Loucy (cell line): Measurements from ENCODE around the gene AZGP1.

ENCODE experiments used
- H2AFZ ChIP-seq: fragments of 200-600 bp; sonication (generic); 2 replicates; pipeline ENCODE4 v1.6.0; 2016; ENCODE audit warnings: antibody characterized with exemption, mild to moderate bottlenecking, low read length, moderate library complexity
- H3F3A ChIP-seq: fragments of 200-600 bp; 2 replicates; pipeline ENCODE4 v1.6.0; 2016; ENCODE audit warnings: antibody characterized with exemption, low read depth, mild to moderate bottlenecking
- H3K27me3 ChIP-seq: fragments of 200-600 bp; sonication (generic); 2 replicates; pipeline ENCODE4 v1.6.1; 2014; ENCODE audit warnings: low read length, mild to moderate bottlenecking; ENCODE audit not compliant: insufficient read depth, poor library complexity, severe bottlenecking
- H3K36me3 ChIP-seq: fragments of 200-600 bp; sonication (generic); 2 replicates; pipeline ENCODE4 v1.6.1; 2016; ENCODE audit warnings: low read length; ENCODE audit not compliant: insufficient read depth
- H3K4me1 ChIP-seq: fragments of 200-600 bp; sonication (generic); 2 replicates; pipeline ENCODE4 v1.5.1; 2014; ENCODE audit warnings: low read length, mild to moderate bottlenecking; ENCODE audit not compliant: insufficient read depth, poor library complexity, severe bottlenecking
- H3K4me2 ChIP-seq: fragments of 200-600 bp; sonication (generic); 2 replicates; pipeline ENCODE4 v1.6.0; 2014; ENCODE audit warnings: antibody characterized with exemption, low read length, low read depth, mild to moderate bottlenecking; ENCODE audit not compliant: poor library complexity, severe bottlenecking
- H3K4me3 ChIP-seq: fragments of 200-600 bp; sonication (generic); 2 replicates; pipeline ENCODE4 v1.5.1; 2014; ENCODE audit warnings: low read length, mild to moderate bottlenecking, mixed read lengths; ENCODE audit not compliant: poor library complexity, severe bottlenecking
- H3K79me2 ChIP-seq: fragments of 200-600 bp; sonication (generic); 2 replicates; pipeline ENCODE4 v1.6.1; 2014; ENCODE audit warnings: low read length; ENCODE audit not compliant: insufficient read depth
- H3K9ac ChIP-seq: fragments of 200-600 bp; sonication (generic); 2 replicates; pipeline ENCODE4 v1.6.0; 2014; ENCODE audit warnings: mild to moderate bottlenecking, low read depth, low read length, moderate library complexity; ENCODE audit not compliant: poor library complexity, severe bottlenecking
- H3K9me2 ChIP-seq: fragments of 200-600 bp; sonication (generic); replicated peaks from 2 replicates; pipeline ENCODE4 v1.6.1; 2016; ENCODE audit warnings: low read depth, low read length, mixed read lengths
- H3K9me3 ChIP-seq: fragments of 200-600 bp; sonication (generic); 2 replicates; pipeline ENCODE4 v1.6.1; 2014; ENCODE audit warnings: mild to moderate bottlenecking, antibody characterized with exemption, low read length, low read depth; ENCODE audit not compliant: insufficient read depth
- H4K20me1 ChIP-seq: fragments of 200-600 bp; sonication (generic); 2 replicates; pipeline ENCODE4 v1.6.0; 2014; ENCODE audit warnings: antibody characterized with exemption, low read length, mild to moderate bottlenecking; ENCODE audit not compliant: insufficient read depth, poor library complexity, severe bottlenecking
- EZH2phosphoT487 ChIP-seq: fragments of 200-600 bp; IDR thresholded peaks from 2 replicates; pipeline ENCODE4 v1.6.1; 2018; ENCODE audit warnings: antibody characterized with exemption, mild to moderate bottlenecking, moderate library complexity, borderline replicate concordance
- TF ChIP-seq, protein P1 (sequence below): fragments of 200-600 bp; sonication (generic); conservative IDR thresholded peaks from 2 replicates; pipeline ENCODE4 v1.5.1; 2014; ENCODE audit warnings: mild to moderate bottlenecking, antibody characterized with exemption, low read length

Gene AZGP1

DNA sequence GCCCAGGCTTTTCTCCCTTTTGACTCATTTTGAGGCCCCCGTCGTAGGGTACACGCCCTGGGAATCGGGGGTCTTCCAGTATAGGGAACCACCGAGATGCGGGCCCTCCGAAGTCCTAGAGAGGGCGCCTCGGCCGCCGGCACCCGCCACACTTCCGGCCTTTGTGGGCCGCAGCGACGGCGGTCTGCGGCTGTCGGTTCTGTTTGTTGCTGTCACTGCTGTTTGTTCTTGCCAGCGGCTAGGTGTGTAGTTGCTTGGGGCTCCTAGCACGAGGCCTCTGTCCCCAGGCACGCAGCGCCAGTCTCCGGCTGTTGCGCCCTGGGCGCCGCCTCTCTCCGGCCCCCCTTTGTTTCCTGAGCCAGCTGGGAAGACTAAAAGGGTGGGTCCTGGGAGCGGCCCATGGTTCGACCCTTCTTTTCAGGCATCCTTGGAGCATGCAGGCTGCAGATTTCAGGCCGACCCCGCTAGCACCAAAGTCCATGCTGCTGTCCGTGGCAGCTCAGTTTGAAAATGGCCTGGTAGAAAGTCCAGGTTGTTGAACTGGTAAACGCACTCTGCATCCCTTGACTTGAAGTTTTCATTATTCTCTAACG lies 21.8 kb upstream of the AZGP1 start:
- H3K9ac ChIP-seq, result peak overlapping the region; percentile 91
- peak overlapping the region; percentile 95 for H3K4me3 ChIP-seq
- H2AFZ ChIP-seq, result peak overlapping the region; percentile 99

DNA sequence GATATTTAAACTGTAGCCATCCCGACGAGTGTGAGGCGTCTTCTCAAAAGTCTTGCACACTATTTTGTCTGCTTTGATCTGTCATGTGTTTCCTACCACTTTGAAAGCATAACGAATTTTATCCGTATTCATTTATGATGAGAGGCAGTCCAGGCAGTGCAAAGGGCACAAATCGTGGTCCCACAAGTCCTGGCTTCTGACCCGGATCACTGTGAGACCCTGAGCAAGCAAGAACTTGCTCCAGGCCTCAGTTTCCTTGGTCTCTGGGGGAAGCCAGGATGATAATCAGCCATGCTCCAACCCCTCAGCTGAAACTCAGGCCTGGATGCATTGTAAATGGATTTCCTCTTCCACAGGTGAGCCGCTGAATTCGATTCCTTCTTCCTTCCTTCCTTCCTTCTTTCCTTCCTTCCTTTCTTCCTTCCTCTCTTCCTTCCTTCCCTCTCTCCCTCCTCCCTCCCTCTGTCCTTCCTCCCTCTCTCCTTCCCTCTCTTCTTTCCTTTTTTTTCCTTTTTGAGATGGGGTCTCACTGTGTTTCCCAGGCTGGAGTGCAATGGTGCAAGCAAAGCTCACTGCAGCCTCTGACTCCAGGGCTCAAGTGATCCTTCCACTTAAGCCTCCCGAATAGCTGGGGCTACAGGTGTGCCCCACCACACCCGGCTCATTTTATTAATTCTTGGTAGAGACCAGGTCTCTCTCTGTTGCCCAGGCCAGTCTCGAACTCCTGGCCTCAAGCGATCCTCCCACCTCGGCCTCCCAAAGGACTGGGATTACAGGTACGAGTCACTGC lies 21.1 kb upstream of the AZGP1 start:
- Histone ChIP-seq H3K79me2 (no peaks in the 10 kb centered on the region), H3K27me3 (no peaks in the 10 kb centered on the region), H3K36me3 (no peaks in the 10 kb centered on the region), H3F3A (no peaks in the 10 kb centered on the region), H3K9me2 (no peaks in the 10 kb centered on the region), H3K9ac (peak overlapping the region; percentile 91), H4K20me1 (no peaks in the 10 kb centered on the region), H3K4me1 (peaks cover 9% of the 10 kb centered on the region), H3K4me3 (peak overlapping the region; percentile 95), H2AFZ (peak overlapping the region; percentile 99), H3K9me3 (no peaks in the 10 kb centered on the region), H3K4me2 (peak overlapping the region; percentile 76)
- TF ChIP-seq, protein P1, sequence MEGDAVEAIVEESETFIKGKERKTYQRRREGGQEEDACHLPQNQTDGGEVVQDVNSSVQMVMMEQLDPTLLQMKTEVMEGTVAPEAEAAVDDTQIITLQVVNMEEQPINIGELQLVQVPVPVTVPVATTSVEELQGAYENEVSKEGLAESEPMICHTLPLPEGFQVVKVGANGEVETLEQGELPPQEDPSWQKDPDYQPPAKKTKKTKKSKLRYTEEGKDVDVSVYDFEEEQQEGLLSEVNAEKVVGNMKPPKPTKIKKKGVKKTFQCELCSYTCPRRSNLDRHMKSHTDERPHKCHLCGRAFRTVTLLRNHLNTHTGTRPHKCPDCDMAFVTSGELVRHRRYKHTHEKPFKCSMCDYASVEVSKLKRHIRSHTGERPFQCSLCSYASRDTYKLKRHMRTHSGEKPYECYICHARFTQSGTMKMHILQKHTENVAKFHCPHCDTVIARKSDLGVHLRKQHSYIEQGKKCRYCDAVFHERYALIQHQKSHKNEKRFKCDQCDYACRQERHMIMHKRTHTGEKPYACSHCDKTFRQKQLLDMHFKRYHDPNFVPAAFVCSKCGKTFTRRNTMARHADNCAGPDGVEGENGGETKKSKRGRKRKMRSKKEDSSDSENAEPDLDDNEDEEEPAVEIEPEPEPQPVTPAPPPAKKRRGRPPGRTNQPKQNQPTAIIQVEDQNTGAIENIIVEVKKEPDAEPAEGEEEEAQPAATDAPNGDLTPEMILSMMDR, result no peak
- TF ChIP-seq EZH2phosphoT487, result no peak

More for the DNA sequence above, 21.8 kb upstream of the AZGP1 start:
- Histone ChIP-seq H3K36me3 (no peaks in the 10 kb centered on the region), H3K79me2 (no peaks in the 10 kb centered on the region), H3K27me3 (no peaks in the 10 kb centered on the region), H3K9me2 (no peaks in the 10 kb centered on the region), H3K4me2 (peak overlapping the region; percentile 76), H3F3A (no peaks in the 10 kb centered on the region), H3K4me1 (peaks cover 9% of the 10 kb centered on the region), H3K9me3 (no peaks in the 10 kb centered on the region), H4K20me1 (no peaks in the 10 kb centered on the region)
- TF ChIP-seq, protein P1, result 0 out of 2 replicates have a peak, but pooled peaks have one; percentile 12
- no peak for TF ChIP-seq EZH2phosphoT487

DNA sequence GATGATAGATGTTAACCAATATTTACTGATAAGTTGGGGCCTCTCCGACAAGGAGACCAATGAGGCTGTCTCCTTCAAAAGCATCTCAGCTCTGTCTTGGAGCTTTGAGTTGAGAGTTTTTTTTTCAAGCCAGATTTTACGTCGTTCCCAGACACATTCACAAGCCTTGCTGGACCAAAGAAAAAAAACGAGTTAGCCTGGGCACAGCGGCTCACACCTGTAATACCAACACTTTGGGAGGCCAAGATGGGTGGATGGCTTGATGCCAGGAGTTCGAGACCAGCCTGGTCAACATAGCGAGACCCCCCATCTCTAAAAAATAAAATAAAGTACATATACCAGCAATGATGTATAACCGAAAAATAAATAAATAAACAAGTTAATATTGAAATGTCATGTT lies 19.0 kb upstream of the AZGP1 start:
- Histone ChIP-seq H2AFZ (no peak overlapping the region), H3K27me3 (no peaks in the 10 kb centered on the region), H3K36me3 (no peaks in the 10 kb centered on the region), H3F3A (no peaks in the 10 kb centered on the region), H3K9me3 (no peaks in the 10 kb centered on the region), H4K20me1 (no peaks in the 10 kb centered on the region), H3K4me2 (no peak overlapping the region), H3K4me1 (peaks cover 9% of the 10 kb centered on the region), H3K9ac (no peak overlapping the region), H3K79me2 (no peaks in the 10 kb centered on the region), H3K9me2 (no peaks in the 10 kb centered on the region), H3K4me3 (no peak overlapping the region)
- no peak for TF ChIP-seq EZH2phosphoT487
- TF ChIP-seq, protein P1, result no peak
